ENCODE measurements around the gene USP6.
"Not testable (repeated sequence)": the region's sequence is repeated elsewhere in the genome, so short reads cannot be mapped to it uniquely, and the experiment has no call there.

USP6 gene

DNA sequence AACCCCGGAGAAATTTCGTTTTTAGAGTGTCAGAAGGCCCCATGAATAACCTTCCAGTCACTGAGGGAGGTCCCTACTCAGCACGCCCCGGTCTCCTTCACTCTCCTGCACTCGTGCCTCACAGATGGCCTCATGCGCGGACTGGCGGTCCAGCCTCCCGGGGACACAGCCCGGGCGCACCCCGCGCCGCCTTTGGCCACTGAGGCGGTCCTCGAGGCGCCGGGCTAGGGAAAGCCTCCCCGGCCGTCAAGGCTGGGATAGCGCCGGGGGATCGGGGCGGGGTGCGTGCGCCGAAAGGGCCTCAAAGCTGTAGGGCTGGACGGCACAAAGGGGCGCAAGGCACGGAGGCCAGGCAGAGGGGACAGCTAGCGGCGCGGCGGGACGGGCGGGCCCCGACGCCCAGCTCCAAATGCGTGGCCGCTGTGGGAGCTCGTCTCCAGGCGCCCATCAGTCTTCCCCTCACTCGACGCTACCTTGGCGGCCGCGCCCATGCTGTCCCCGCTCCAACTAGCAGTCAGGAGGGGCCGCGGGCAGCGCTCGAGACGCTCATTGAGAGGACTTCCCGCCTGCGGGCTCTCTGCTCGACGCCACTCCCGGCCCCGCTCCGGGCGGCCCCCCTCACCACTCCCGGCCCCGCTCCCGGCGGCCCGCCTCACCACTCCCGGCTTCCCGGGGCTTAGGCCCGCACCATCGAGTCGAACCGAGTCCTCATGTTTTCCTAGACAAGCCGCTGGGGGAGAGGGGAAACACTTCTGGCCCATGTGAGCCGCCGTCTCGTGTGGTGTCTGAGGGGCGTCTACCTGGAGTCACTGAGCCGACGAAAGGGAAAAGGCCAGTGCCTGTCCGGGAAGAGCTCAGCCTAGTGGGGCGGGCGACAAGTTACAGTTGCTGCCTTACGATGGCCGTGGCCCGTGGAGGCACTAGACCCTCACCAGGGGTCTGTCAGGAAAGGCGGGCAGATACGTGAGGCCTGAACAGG lies at the start of gene USP6:
Gene USP6 (plus strand): TSS at position 360 of the 979 bp plus-strand sequence. CDS start 14,336 bp downstream, outside the sequence.
- no peak for DNase-seq

GRCh38 chr17:5068236-5068635 lies 47.6 kb upstream of the USP6 start:
- no peak for DNase-seq

DNA sequence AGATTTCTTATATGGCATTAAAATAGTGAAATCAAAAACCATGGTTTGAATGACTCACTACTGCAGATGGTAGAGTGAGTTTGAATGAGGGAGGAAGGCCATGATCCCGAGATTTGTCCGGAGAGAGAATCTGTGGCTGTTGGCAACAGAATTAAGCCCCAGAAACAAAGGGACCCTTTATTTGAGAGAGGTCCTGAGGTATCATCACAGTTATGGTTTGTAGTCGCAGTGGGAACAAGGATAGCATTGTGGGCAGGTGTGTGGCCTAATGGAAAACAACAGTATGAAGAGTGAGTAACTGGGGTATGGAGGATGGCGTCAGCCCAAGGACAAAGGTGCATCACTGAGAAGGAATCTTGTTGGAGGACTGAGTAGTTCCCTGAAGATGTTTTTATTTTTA lies 46.1 kb upstream of the USP6 start:
- no peak for DNase-seq

DNA sequence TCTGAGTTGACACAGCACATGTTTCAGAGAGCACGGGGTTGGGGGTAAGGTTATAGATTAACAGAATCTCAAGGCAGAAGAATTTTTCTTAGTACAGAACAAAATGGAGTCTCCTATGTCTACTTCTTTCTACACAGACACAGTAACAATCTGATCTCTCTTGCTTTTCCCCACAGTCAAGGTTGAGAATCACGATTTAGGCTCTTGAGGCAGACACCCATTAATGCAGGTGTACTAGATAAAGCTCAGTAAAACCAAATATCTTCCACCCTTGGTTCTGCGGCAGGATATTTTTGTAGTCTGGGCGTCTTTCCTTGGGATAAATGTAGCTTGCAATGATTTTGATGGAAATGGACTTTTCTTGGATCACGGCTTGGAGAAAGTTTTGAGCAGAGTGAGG lies 40.4 kb upstream of the USP6 start:
- not testable (repeated sequence) for DNase-seq

DNA sequence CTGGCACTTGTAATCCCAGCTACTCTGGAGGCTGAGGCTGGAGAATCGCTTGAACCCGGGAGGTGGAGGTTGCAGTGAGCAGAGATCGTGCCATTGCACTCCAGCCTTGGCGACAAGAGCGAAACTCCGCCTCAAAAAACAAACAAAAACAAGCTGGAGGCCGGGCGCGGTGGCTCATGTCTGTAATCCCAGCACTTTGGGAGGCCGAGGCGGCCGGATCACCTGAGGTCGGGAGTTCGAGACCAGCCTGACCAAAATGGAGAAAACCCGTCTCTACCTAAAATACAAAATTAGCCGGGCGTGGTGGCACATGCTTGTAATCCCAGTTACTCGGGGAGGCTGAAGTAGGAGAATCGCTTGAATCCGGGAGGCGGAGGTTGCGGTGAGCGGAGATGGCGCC lies 38.6 kb upstream of the USP6 start:
- not testable (repeated sequence) for DNase-seq

DNA sequence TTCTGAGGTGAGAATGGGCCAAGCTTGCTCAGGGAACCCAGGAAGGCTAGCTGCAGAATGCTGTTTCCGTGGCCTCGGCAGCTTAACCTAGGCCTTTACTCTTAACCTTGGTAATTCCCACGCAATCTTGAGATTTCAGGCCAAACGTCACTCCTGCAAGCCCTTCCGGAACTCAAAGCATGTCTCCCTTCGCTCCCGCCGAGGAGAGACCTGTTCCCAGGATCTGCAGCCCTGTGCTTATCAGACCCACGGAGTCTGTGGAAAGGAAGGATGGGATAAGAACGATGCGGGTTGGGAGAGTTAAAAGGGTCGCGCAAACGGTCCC lies 38.1 kb upstream of the USP6 start:
- DNase-seq, result no peak

GRCh38 chr17:5078106-5079028 lies 37.5 kb upstream of the USP6 start, which contains the start of gene ZFP3:
Gene ZFP3 (plus strand): TSS chr17:5078467. CDS start chr17:5091505, 13,038 bp downstream.
- DNase-seq, result peak; percentile 76

GRCh38 chr17:5080591-5080990 lies 35.2 kb upstream of the USP6 start:
- DNase-seq, result no peak

DNA sequence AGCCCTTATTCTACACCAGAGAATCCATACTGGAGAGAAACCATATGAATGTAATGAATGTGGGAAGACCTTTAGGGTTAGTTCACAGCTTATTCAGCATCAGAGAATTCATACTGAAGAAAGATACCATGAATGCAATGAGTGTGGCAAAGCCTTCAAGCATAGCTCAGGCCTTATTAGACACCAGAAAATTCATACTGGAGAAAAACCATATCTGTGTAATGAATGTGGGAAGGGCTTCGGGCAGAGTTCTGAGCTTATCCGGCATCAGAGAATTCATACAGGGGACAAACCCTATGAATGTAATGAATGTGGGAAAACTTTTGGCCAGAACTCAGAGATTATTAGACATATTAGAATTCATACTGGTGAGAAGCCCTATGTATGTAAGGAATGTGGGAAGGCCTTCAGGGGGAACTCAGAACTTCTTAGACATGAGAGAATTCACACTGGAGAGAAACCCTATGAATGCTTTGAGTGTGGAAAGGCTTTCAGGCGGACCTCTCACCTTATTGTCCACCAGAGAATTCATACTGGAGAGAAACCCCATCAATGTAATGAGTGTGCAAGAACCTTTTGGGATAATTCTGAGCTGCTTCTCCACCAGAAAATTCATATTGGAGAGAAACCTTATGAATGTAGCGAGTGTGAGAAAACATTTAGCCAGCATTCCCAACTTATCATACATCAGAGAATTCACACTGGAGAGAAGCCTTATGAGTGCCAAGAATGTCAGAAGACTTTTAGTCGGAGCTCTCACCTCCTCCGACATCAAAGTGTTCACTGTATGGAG lies 23.4 kb upstream of the USP6 start:
- no peak for DNase-seq

- DNase-seq, result no peak
Measured at GRCh38 chr17:5096731-5097100, 19.1 kb upstream of the USP6 start.

DNA sequence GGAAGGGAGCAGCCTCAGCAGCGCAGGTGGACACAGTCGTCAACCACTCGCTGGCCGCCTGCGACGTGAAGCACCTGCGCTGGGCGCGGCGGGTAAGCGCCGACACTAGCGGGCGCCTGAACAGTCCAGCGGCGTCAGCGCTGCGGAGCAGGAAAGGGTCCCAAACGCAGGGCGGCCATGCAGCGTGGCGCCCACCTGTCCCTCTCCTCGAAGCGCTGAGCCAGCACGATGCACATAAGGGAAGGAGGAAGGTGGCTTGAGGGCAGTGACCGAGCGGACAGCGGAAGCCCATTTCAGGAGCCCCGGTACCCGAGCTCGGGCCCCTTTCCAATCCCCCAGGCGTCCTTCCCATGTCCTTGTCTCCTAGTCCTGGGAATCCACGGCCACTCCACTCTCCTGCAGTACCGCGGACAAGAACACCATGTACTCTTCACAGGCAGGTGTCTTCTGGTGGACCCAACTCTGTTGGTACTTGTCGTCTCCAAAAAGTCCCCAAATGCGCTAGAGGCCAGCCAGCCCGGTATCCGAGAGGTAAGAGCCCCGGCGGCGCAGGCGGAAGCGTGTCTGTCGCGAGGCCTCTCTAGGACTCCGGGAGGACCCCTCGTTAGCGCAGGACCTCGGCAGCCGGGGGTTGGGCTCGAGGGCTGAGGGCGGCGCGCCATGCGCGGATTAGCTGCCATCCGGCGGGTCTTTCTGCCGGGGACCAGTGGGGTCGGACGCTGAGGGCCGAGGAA lies 18.6 kb upstream of the USP6 start:
- DNase-seq, result peak; percentile 41

- no peak for DNase-seq
Measured at GRCh38 chr17:5099271-5099670, 16.6 kb upstream of the USP6 start.

GRCh38 chr17:5100832-5101231 lies 15.0 kb upstream of the USP6 start:
- no peak for DNase-seq

DNA sequence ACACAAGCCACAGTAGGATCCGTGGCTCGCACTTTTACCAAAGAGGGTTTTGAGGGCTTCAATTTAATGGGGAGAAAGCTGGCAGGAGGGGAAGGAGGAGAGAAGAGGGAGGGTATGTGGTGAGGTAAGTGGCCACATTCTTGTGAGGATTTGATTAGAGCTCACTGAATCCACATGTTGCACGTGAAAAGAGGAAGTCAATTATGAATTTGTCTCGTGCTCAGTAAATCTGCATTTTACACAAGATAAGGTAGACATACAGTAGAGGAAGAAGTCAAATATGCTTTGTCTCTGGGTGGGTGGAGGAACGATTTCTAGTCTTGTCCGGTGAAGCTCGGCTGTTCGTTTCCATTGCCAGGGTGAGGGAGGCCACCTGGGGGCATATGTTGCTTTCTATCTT lies 5.0 kb upstream of the USP6 start:
- DNase-seq, result no peak

GRCh38 chr17:5111402-5112204 lies 4.2 kb upstream of the USP6 start, which contains the start of gene ZNF232:
Gene ZNF232 (minus strand): TSS chr17:5111878. CDS start chr17:5111822, 56 bp downstream.
- peak; percentile 92 for DNase-seq

- no peak for DNase-seq
Measured at GRCh38 chr17:5118219-5118618, 2.4 kb downstream of the USP6 start.

DNA sequence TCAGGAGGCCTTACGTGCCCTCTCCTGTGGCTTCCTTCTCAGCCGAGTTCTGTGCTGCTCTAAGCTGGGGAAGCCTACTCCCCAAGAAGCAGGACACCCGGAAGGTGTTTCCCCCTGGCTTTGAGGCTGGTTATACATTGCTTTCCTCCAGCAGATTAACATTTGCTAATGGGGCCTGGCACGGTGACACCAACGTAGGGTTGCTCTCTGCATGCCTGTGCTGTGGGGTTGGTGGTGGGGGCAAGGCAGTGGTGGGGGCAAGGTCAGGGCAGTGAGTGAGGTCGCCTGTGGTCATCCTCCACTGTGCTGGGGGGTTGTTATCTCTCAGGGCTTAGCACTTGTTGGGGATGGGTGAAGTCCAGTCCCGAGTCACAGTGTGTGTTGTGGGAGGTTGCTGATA lies 4.2 kb downstream of the USP6 start:
- DNase-seq, result no peak

DNA sequence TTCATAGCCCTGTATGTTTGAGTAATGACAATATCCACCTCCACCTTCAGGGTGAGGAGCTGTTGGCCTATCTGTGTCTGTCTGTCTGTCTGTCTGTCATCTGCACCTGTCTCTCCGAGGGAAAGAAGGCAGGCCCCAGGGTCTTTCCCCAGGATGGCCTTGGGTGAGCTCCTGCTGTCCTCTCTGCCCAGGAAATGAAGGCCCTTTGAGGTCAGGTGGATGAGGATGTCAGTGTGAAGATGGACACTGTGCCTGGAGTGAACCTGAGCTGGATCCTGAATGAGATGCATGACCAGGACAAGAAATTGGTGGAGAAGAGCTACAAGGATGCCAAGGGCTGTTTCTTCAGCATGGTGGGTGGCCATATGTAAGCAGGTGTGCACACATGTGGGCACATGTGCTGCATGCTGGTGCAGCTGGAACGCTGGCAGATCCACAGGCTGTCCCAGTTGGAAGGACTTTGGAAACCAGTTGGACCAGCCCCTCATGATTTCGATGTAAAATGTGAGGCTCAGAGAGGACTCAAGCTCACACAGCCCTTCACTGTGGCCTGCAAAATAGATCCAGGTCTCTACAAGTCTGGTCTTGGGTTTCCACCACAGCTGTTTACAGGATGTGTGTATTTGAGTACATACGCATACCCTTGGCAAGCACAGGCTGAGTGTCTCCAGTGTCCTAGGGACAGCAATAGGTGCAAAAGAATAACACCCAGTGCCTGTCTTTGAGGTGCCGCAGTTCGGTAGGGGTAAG lies 4.8 kb downstream of the USP6 start:
- DNase-seq, result not testable (repeated sequence)

DNA sequence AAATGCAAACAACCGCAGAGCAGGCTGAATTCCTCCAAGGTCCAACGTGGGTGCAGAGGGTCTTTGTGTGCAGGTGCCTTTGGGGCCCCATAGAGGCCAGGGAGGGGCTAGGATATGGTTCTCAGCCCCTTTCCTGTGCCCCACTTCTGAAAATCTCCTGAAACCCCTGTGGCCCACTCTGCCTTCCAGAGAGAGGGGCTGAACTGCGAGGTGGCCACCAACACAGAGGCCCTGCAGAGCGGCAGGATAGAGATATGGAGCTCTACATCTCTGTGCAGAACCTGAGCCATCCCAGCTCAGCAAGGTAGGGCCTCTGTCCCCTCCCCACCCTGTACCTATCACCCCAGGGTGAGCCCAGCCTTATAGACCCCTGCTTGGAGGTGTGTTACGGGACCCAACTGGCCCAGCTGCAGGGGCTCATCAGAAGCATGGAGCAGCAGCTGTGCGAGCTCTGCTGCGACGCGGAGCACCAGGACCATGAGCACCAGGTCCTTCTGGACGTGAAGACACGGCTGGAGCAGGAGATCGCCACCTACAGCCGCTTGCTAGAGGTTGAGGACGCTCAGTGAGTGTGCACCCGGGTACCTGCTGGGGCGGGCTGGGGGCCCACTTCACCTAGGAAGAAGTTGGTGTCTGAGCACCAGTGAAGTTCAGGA lies 5.5 kb downstream of the USP6 start:
- no peak for DNase-seq

GRCh38 chr17:5122056-5122455 lies 6.2 kb downstream of the USP6 start:
- not testable (repeated sequence) for DNase-seq
